ENCODE results near the gene KLF12.

DNA sequence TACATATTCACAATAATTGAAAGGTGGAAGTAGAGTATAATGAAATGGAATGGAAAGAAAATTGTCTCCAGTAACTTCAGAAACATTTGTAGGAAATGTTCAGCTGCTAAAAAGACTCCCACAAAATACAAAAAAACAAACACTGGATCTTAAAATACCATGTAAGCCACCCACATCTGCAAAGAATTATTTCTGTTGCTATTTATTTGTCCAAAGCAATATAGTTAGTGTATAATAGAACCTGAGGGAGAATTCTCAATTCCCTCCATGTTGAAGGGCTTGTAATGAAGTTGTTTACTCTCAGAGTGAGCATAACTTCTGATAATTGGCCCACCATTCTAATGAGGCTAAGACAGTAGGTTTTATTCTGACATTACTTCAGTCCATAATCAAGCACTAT is 37.4 kb upstream of the KLF12 start:
- TF ChIP-seq, protein P1, sequence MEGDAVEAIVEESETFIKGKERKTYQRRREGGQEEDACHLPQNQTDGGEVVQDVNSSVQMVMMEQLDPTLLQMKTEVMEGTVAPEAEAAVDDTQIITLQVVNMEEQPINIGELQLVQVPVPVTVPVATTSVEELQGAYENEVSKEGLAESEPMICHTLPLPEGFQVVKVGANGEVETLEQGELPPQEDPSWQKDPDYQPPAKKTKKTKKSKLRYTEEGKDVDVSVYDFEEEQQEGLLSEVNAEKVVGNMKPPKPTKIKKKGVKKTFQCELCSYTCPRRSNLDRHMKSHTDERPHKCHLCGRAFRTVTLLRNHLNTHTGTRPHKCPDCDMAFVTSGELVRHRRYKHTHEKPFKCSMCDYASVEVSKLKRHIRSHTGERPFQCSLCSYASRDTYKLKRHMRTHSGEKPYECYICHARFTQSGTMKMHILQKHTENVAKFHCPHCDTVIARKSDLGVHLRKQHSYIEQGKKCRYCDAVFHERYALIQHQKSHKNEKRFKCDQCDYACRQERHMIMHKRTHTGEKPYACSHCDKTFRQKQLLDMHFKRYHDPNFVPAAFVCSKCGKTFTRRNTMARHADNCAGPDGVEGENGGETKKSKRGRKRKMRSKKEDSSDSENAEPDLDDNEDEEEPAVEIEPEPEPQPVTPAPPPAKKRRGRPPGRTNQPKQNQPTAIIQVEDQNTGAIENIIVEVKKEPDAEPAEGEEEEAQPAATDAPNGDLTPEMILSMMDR (IDR thresholded peaks at IDR 0.05): no peak
- TF ChIP-seq POLR2A (IDR thresholded peaks at IDR 0.05): no peak

All from vagina (tissue), 2 donors.